ENCODE measurements around the gene IL34.

- TF ChIP-seq CTCF (IDR thresholded peaks at IDR 0.05; ENCODE audit: control extremely low read depth in 1 of 3, insufficient read depth in 1 of 3, low read depth in 1 of 3, low read length in 3 of 3) (no peak), EP300 (IDR thresholded peaks at IDR 0.05; ENCODE audit: borderline replicate concordance in 1 of 2, low read depth in 2 of 2, low read length in 2 of 2) (no peak), SIRT6 (IDR thresholded peaks at IDR 0.05; ENCODE audit: low read length) (no peak), YY1 (IDR thresholded peaks at IDR 0.05; ENCODE audit: low read depth, low read length) (no peak), TBP (IDR thresholded peaks at IDR 0.05; ENCODE audit: low read depth, low read length) (no peak), KDM1A (IDR thresholded peaks at IDR 0.05; ENCODE audit: borderline replicate concordance, low read length) (no peak), HDAC6 (IDR thresholded peaks at IDR 0.05; ENCODE audit: low read depth, low read length) (no peak), CEBPB (IDR thresholded peaks at IDR 0.05; ENCODE audit: low read depth, low read length) (no peak), JUND (IDR thresholded peaks at IDR 0.05; ENCODE audit: low read length) (no peak), PHF8 (conservative IDR thresholded peaks at IDR 0.05; ENCODE audit: low read depth, low read length) (no peak), SP1 (IDR thresholded peaks at IDR 0.05; ENCODE audit: low read depth, low read length) (no peak)
Measured at GRCh38 chr16:70661534-70661917, 15.2 kb downstream of the IL34 start.

All from H1 (cell line).